ENCODE results near the gene PTPRG.

PTPRG gene

DNA sequence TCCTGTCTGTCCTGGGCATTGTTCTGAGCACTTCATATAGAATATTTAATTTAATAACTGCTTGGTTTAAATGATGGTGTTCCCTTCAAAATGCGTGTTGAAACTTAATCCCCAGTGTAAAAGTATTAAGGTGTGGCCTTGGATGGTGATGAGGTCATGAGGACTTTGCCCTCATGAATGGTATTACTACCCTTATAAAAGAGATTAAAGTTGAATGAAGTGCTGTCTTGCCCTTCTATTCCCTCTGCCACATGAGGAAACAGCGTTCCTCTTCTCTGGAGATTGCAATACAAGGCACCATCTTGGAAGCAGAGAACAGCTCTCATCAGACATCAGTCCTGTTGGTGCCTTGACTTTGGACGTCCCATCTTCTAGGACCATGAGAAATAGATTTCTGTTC is 374.4 kb downstream of the PTPRG start:
- H3K27ac ChIP-seq (ENCODE audit: low read depth, low read length) = no peak overlapping the region
- H3K36me3 ChIP-seq (ENCODE audit: control insufficient read depth in 1 of 2, insufficient read depth in 2 of 2, low read length in 2 of 2) = no peaks in the 10 kb centered on the region
- H2AFZ ChIP-seq (ENCODE audit: insufficient read depth, low read length, poor library complexity) = no peak overlapping the region

DNA sequence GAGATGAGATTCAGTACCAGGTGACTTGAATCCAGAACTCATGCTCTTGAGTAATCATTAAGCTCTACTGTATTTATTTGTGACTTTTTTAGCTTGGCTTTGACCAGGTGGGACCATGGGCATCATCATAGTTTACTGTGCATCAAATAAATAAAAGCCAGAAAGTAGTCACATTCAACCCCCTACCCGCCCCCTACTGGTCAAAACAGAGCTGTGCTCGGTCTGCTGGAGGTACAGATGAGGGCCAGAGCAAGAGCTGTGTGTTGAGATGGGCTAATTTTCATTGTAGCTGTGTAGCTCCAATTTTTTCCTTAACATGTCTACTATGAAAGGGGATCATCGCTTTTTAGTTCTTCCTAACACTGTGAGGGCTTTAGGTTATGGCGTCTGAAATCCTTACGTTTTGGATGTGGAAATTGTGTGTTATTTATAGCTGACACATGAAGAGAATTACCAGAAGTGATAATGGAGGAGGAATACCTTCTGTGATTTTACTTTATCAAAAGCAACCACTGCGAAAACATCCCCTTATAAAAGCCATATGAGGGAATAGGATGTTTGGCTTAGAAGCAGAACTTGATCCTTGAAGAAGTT is 375.1 kb downstream of the PTPRG start:
- no peak overlapping the region for H2BK120ac ChIP-seq (ENCODE audit: insufficient read depth, low read length, poor library complexity)
- H3K27me3 ChIP-seq (ENCODE audit: insufficient read depth, low read length) = no peaks in the 10 kb centered on the region
- no peak overlapping the region for H3K14ac ChIP-seq (ENCODE audit: low read length)
- no peak overlapping the region for H3K18ac ChIP-seq (ENCODE audit: low read length)
- H3K27ac ChIP-seq (ENCODE audit: low read depth, low read length) = no peak overlapping the region
- H3K4me3 ChIP-seq (ENCODE audit: low read depth, low read length) = no peak overlapping the region
- H4K8ac ChIP-seq (ENCODE audit: low read depth, low read length) = no peak overlapping the region
- no peak overlapping the region for H2AFZ ChIP-seq (ENCODE audit: insufficient read depth, low read length, poor library complexity)
- H3K79me1 ChIP-seq (ENCODE audit: low read length) = no peaks in the 10 kb centered on the region
- no peak overlapping the region for H3K4ac ChIP-seq (ENCODE audit: low read depth, low read length)
- no peak overlapping the region for H3K4me2 ChIP-seq (ENCODE audit: low read length)
- peak in 1 of 2 donors; percentile 48 for DNase-seq
- H3K9me3 ChIP-seq (ENCODE audit: insufficient read depth, low read depth, low read length) = no peaks in the 10 kb centered on the region
- no peak overlapping the region for H2BK5ac ChIP-seq (ENCODE audit: low read depth, low read length, poor library complexity)
- no peaks in the 10 kb centered on the region for H3K4me1 ChIP-seq (ENCODE audit: control insufficient read depth in 1 of 2, insufficient read depth in 2 of 2, low read length in 2 of 2)
- no peak overlapping the region for H3K23ac ChIP-seq (ENCODE audit: low read length)
- no CpG with 5 or more reads among the region's 6 CpGs for WGBS (ENCODE audit: extremely low coverage, insufficient coverage, insufficient read length)
- H2AK5ac ChIP-seq (ENCODE audit: low read length) = no peak overlapping the region
- H2BK12ac ChIP-seq (ENCODE audit: low read length) = no peak overlapping the region
- no peaks in the 10 kb centered on the region for H3K79me2 ChIP-seq (ENCODE audit: control insufficient read depth, insufficient read depth, low read length, poor library complexity)
- H4K12ac ChIP-seq (ENCODE audit: low read depth, low read length) = no peak overlapping the region
- H3K36me3 ChIP-seq (ENCODE audit: control insufficient read depth in 1 of 2, insufficient read depth in 2 of 2, low read length in 2 of 2) = no peaks in the 10 kb centered on the region
- H4K91ac ChIP-seq (ENCODE audit: low read depth, low read length) = no peak overlapping the region
- H3K9ac ChIP-seq (ENCODE audit: low read length) = no peak overlapping the region

More for the DNA sequence above, 374.4 kb downstream of the PTPRG start:
- Histone ChIP-seq H3K18ac (ENCODE audit: low read length) (no peak overlapping the region), H3K9ac (ENCODE audit: low read length) (no peak overlapping the region), H4K8ac (ENCODE audit: low read depth, low read length) (no peak overlapping the region), H3K79me2 (ENCODE audit: control insufficient read depth, insufficient read depth, low read length, poor library complexity) (no peaks in the 10 kb centered on the region), H3K23ac (ENCODE audit: low read length) (no peak overlapping the region), H3K79me1 (ENCODE audit: low read length) (no peaks in the 10 kb centered on the region), H4K91ac (ENCODE audit: low read depth, low read length) (no peak overlapping the region), H2AK5ac (ENCODE audit: low read length) (no peak overlapping the region), H3K14ac (ENCODE audit: low read length) (no peak overlapping the region), H2BK12ac (ENCODE audit: low read length) (no peak overlapping the region), H2BK5ac (ENCODE audit: low read depth, low read length, poor library complexity) (no peak overlapping the region), H3K4me2 (ENCODE audit: low read length) (no peak overlapping the region), H2BK120ac (ENCODE audit: insufficient read depth, low read length, poor library complexity) (no peak overlapping the region), H3K4ac (ENCODE audit: low read depth, low read length) (no peak overlapping the region), H3K9me3 (ENCODE audit: insufficient read depth, low read depth, low read length) (no peaks in the 10 kb centered on the region), H4K12ac (ENCODE audit: low read depth, low read length) (no peak overlapping the region), H3K27me3 (ENCODE audit: insufficient read depth, low read length) (no peaks in the 10 kb centered on the region), H3K4me1 (ENCODE audit: control insufficient read depth in 1 of 2, insufficient read depth in 2 of 2, low read length in 2 of 2) (no peaks in the 10 kb centered on the region), H3K4me3 (ENCODE audit: low read depth, low read length) (no peak overlapping the region)
- WGBS (ENCODE audit: extremely low coverage, insufficient coverage, insufficient read length) = no CpG with 5 or more reads among the region's 3 CpGs
- DNase-seq = no peak

DNA sequence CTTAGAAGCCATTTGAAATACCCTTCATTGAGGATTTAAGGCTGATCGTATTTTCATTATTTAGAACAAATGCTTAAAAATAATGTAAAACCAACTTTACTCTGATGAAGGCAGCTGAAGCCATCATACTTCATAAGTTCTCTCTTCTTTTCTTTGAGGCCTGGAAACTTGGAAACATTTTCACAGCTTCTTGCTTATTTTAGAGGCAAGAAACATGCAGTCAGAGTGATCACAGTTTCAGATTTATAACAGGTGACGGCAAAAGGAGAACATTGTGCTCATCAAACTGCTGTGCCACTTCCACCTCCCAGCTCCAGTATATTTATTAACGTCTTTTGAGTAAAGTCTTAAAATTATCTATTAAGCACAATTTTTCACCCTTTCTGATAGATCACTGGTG is 376.1 kb downstream of the PTPRG start:
- Histone ChIP-seq H2BK120ac (ENCODE audit: insufficient read depth, low read length, poor library complexity) (no peak overlapping the region), H2AK5ac (ENCODE audit: low read length) (no peak overlapping the region), H3K27me3 (ENCODE audit: insufficient read depth, low read length) (no peaks in the 10 kb centered on the region), H3K36me3 (ENCODE audit: control insufficient read depth in 1 of 2, insufficient read depth in 2 of 2, low read length in 2 of 2) (no peaks in the 10 kb centered on the region), H3K9ac (ENCODE audit: low read length) (no peak overlapping the region), H3K4ac (ENCODE audit: low read depth, low read length) (no peak overlapping the region), H3K4me2 (ENCODE audit: low read length) (no peak overlapping the region), H2AFZ (ENCODE audit: insufficient read depth, low read length, poor library complexity) (no peak overlapping the region), H3K27ac (ENCODE audit: low read depth, low read length) (no peak overlapping the region), H3K14ac (ENCODE audit: low read length) (no peak overlapping the region), H3K9me3 (ENCODE audit: insufficient read depth, low read depth, low read length) (no peaks in the 10 kb centered on the region), H4K8ac (ENCODE audit: low read depth, low read length) (no peak overlapping the region), H3K79me2 (ENCODE audit: control insufficient read depth, insufficient read depth, low read length, poor library complexity) (no peaks in the 10 kb centered on the region), H3K18ac (ENCODE audit: low read length) (no peak overlapping the region), H2BK5ac (ENCODE audit: low read depth, low read length, poor library complexity) (no peak overlapping the region), H3K4me3 (ENCODE audit: low read depth, low read length) (no peak overlapping the region), H4K91ac (ENCODE audit: low read depth, low read length) (no peak overlapping the region), H3K23ac (ENCODE audit: low read length) (no peak overlapping the region), H4K12ac (ENCODE audit: low read depth, low read length) (no peak overlapping the region), H2BK12ac (ENCODE audit: low read length) (no peak overlapping the region), H3K4me1 (ENCODE audit: control insufficient read depth in 1 of 2, insufficient read depth in 2 of 2, low read length in 2 of 2) (no peaks in the 10 kb centered on the region), H3K79me1 (ENCODE audit: low read length) (no peaks in the 10 kb centered on the region)
- no peak for DNase-seq
- WGBS (ENCODE audit: extremely low coverage, insufficient coverage, insufficient read length) = no CpG with 5 or more reads among the region's 3 CpGs

DNA sequence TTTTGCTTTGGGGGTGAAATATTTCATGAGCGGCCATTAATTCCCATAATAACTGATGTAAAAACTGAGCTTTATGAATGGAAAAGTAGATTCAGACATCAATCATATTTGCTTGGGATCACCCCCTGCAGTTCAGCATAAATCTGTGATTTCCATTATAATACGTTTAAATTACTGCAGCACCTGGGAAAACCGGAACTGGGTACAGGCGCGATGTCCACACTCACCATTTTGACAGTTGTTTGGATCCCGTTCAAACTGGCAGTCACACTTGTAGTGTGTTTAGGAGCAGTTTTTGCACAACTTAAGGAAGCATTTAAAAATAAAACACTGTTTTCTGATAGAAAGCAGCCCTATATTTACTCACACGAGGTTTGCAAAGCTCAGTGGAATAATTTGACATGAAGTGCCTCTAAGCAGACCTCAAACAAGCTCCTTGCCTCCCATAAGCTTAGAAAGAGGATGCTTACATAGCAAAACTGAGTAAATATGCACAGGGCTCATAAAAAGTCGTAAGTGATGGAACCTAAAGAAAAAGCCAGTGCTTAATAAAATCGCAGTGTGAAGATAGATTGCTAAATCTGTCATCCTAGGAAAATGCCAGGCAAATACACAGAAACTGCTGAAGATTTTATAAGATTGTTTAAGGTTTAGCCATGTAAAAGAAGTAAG is 377.6 kb downstream of the PTPRG start:
- Histone ChIP-seq H3K79me2 (ENCODE audit: control insufficient read depth, insufficient read depth, low read length, poor library complexity) (no peaks in the 10 kb centered on the region), H2AK5ac (ENCODE audit: low read length) (no peak overlapping the region), H3K27ac (ENCODE audit: low read depth, low read length) (no peak overlapping the region), H3K18ac (ENCODE audit: low read length) (no peak overlapping the region), H2BK120ac (ENCODE audit: insufficient read depth, low read length, poor library complexity) (no peak overlapping the region), H4K8ac (ENCODE audit: low read depth, low read length) (no peak overlapping the region), H4K91ac (ENCODE audit: low read depth, low read length) (no peak overlapping the region), H3K27me3 (ENCODE audit: insufficient read depth, low read length) (no peaks in the 10 kb centered on the region), H2AFZ (ENCODE audit: insufficient read depth, low read length, poor library complexity) (no peak overlapping the region), H3K36me3 (ENCODE audit: control insufficient read depth in 1 of 2, insufficient read depth in 2 of 2, low read length in 2 of 2) (no peaks in the 10 kb centered on the region), H3K4me2 (ENCODE audit: low read length) (no peak overlapping the region), H3K79me1 (ENCODE audit: low read length) (no peaks in the 10 kb centered on the region), H3K9ac (ENCODE audit: low read length) (no peak overlapping the region), H3K14ac (ENCODE audit: low read length) (no peak overlapping the region), H3K9me3 (ENCODE audit: insufficient read depth, low read depth, low read length) (no peaks in the 10 kb centered on the region), H3K23ac (ENCODE audit: low read length) (no peak overlapping the region), H3K4me3 (ENCODE audit: low read depth, low read length) (no peak overlapping the region), H2BK5ac (ENCODE audit: low read depth, low read length, poor library complexity) (no peak overlapping the region), H3K4me1 (ENCODE audit: control insufficient read depth in 1 of 2, insufficient read depth in 2 of 2, low read length in 2 of 2) (peaks cover 0 to 2% of the 10 kb centered on the region in 2 experiments), H4K12ac (ENCODE audit: low read depth, low read length) (no peak overlapping the region), H3K4ac (ENCODE audit: low read depth, low read length) (no peak overlapping the region), H2BK12ac (ENCODE audit: low read length) (no peak overlapping the region)
- DNase-seq = no peak
- no CpG with 5 or more reads among the region's 9 CpGs for WGBS (ENCODE audit: extremely low coverage, insufficient coverage, insufficient read length)
